DMS153 treated with DMSO at 0.1 percent for 48 hours (cell line): ENCODE data around the gene GNAT2.

Experiments used
- DNase-seq: peaks from one replicate; lab custom pipeline; 2025; ENCODE audit not compliant: unreplicated experiment; lab: John Stamatoyannopoulos, UW

GNAT2 gene

DNA sequence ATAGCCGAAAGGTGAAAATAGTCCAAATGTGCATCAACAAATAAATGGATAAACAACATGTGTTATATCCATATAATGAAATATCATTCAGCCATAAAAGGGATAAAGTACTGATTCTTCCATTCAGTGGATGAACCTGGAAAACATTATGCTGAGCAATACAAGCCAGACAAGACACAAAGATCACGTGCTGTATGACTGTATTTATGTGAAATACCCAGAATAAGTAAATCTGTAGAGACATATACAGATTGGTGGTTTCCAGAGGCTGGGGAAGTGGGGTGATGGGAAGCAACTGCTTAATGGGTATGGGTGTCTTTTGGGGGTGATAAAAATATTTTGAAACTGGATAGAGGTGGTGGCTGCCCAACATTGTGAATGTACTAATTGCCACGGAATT, 23.2 kb upstream of the GNAT2 start:
- no peak for DNase-seq

DNA sequence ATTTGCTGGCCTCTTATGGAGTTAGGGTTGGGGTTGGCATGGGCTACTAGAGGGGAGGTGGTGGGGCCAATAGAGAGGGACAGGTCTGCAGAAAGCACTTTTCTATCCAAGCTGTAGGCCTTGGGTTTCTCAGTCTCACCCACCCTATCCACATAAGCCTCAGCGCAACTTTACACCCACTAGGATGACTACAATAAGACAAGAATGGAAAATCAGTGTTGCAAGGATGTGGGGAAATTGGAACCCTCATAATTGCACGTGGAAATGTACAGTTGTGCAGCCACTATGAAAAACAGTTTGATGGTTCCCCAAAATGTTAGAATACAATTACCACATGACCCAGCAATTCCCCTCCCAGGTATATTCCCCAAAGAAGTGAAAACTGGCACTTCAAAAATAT, 22.4 kb upstream of the GNAT2 start:
- DNase-seq, result no peak

DNA sequence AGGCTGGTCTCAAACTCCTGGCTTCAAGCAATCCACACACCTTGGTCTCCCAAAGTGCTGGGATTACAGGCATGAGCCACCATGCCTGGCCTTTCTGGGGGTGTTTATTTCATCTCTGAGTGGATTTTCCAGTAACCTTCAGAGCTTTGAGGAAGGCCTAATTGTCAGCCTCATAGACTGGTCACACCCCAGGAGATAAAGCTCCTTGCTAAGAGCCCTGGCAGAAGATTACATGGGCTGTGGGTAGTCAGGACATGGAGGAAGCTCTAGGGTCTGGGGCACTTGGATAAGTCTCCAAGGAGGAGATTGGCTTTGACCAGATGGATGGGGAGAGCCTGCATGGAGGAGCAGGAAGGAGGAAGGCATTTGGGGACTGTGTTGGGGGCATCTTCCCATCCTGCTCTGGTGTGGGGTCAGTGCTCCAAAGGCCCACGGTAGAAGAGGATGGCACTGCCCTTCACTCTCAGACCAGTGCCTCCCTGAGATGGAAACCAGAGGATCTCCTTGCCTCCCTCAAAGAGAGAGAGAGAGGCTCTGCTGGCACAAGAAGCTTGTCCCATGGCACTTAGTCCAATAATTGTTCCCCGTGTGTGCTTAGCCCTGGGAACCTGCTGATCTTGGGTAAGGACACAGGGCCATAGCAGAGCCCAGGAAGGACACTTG, 21.8 kb upstream of the GNAT2 start:
- no peak for DNase-seq

DNA sequence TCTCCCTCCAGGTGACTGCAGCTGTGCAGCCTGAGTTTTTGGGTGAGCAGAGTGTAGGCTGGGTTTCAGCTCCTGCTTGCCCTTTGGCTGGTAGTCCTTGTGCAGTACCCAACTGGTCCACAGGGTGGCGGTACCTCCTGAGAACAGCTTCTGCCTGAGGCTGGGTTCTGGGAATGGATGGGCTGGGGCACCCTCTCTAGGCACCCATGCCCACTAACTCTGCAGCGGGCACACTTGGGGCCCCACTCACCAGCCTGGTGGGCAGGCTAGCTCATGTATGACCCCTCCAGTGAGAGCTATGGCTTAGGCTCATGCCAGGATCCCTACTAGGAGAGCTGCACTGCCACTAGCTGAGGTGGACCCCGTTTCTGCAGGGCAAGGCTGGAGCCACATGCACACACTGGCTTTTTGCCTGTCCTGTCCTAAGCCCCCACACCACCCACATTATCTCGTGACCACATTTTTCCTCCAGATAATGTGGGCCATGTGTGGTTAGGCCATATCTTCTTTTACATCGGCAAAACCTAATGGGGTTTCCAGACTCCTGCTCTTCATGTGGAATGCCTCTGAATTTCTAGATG, 21.0 kb upstream of the GNAT2 start:
- DNase-seq, result peak; percentile 35

DNA sequence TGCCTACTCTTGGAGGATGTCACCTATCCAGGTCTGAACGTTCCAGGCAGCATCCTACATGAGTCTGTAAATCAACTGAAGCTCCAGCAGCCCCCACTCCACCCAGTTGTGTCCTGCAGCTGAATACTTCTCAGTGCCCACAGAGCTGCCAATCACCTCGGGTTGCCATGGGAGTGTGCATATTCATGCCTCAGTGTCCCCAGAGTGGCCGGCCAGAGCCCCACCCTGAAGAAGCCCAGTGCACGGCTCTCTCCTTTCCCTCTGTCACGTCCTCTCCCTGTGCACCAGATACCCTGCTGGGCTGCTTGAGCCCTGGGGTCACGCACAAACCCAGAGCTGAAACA, 20.4 kb upstream of the GNAT2 start:
- DNase-seq, result no peak

DNA sequence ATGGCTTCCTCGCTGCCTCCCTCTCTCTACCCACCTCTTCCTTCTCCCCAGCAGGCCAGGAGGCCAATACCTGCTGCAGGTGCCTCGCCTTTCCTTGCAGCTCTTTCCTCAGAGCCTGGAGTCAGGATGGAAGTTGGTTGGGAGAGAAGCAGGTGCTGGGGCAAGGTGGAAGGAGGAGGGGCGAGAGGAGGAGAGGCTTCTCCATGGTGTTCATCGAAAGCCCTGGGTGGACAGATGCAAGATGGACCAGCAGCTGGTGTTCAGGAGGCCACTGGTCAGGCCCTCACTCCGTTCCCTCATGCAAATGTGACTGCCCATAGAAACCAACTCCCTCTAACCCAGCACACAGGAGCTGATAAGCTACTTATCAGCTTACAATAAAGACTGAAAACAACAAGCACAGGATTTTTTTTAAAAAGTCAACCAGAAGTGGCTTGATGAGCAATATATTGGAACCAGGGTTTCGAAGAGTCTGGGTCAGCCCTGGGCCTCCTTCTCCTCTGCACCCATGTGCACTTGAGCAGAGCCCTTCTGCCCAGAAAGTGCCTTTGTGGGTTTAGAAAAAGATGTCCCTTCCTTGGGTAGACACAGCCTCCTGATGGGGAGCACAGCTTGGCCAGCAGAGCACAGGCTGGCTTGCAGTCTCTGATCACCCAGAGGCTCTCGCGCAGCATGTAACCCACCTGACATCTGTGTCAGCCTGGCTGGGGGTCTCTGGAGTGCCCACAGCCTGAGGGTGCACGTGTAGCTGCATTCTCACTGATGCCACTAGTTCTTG, 19.8 kb upstream of the GNAT2 start:
- no peak for DNase-seq

DNA sequence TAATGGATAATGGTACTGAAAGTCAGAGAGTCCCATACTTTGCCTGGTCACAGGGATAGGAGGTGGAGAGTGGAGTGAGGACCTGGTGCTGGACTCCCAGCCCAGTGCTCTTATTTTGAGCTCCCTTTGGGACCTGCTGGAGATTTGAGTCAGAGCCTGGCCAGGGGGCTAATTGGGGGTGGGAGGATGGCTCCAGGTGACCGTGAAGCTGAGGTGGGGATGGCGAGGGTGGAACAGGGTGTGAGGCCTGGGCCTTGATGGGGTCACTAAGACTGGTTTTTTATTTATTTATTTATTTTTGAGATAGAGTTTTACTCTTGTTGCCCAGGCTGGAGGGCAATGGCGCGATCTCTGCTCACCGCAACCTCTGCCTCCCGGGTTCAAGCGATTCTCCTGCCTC, 18.0 kb upstream of the GNAT2 start:
- DNase-seq, result no peak

DNA sequence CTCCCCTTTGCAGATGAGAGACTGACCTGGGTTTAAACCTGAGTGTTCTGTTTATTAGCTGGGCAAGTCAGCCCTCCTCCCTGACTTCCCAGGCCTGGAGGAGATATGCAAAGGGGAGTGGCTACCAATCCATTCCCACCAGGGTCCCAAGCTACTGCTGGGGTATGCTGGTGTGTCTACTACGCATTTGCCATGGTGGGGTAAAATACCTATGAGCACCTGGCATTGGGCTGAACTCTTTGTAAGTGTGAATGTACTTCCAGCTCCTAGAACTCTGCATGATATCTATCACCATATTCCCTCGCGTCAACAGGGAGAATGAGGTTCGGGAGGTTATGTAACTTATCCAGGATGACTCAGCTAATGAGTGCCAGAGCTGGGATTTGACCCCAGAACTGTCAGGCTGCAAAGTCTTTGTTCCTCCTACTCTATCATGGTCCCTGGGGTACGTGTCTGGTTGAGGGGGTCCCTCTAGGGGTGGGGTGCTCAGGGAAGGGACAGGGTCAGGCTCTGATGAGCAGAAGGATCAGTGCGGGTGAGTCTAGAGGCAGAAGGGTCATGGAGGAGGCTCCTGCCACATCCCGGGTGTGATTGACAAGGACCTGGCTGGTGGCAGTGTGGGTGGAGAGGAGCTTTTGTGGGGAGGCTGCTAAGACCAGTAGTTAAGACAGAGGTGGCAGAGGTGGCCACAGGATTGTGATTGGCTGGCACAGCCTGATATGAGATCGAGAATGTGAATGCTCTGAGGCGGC, 17.0 kb upstream of the GNAT2 start:
- no peak for DNase-seq

DNA sequence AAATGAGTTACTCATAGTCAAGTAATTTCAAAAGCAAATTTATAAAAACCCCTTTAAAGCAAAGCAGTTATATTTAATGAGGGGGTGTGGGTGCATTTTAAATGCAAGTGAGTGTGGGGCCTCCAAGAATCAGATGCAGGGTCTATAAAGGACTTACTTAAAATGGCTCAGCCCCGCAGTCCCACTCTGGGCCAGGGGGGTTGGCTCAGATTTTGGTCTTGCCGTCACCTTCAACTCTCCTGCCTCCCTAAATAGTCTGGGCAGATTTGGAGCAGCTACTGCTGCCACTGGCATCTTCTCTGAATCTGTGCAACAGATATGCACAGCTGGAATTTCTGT, 16.4 kb upstream of the GNAT2 start:
- no peak for DNase-seq

DNA sequence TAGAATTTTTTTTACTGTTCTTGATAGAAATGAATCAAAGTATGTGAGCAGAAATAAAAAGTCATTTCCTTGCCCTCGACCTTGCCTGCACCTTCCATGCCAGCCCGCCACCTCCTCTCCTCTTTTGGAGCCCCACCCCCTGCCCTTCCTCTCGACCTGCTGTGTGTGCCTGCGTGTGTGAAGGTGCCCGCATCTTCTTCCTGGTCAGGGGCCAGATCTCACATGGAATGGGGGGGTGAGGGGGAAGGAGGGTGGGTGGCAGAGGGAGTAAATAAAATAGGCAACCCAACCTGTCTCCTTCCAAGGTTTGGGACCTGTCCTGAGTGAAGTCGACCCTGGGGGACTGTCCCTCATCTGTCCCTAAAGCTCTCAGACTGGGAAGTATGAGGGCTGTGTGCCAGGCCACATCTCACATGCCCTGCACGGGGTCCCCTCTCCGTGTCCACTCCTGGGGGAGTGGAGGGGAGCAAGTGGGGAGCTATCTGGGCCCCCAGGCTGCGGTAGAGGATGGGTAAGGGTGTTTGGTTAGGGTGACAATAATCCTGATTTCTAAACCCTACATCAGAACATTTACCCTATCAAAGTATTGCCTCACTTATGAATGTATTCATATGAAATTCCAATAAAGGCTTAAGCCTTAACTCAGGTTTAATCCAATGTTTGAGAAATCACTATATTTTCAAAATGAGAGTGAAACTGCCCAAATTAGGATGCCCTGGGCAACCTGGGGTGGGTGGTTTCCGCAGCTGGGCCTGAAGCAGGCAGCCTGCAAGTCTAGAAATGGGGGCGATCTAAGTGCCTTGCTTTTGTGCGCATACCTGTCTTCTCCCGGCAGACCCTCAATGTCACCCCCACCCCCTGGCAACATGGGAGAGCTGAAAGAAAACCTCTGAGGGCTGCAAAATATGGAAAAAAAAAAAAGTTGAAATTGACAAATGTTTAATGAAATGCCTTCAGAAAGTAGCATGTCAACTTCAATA, 15.6 kb upstream of the GNAT2 start:
- DNase-seq, result no peak

DNA sequence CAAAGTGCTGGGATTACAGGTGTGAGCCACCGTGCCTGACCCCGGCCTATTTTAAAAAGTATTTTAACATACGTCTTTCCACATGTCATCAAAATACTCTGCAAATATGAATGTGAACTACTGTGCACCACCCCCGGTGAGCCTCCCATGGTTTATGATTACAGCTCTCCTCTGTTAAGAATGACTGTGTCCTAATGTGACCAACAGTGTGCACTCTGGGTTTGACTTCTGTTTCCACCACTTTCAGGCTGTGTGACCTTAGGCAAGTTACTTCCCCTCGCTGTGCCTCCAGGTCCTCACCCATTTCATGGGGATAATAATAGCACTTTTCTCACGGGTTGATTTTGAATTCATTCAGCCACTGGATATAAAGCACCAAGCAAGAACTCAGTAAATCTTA, 14.9 kb upstream of the GNAT2 start:
- DNase-seq, result no peak

DNA sequence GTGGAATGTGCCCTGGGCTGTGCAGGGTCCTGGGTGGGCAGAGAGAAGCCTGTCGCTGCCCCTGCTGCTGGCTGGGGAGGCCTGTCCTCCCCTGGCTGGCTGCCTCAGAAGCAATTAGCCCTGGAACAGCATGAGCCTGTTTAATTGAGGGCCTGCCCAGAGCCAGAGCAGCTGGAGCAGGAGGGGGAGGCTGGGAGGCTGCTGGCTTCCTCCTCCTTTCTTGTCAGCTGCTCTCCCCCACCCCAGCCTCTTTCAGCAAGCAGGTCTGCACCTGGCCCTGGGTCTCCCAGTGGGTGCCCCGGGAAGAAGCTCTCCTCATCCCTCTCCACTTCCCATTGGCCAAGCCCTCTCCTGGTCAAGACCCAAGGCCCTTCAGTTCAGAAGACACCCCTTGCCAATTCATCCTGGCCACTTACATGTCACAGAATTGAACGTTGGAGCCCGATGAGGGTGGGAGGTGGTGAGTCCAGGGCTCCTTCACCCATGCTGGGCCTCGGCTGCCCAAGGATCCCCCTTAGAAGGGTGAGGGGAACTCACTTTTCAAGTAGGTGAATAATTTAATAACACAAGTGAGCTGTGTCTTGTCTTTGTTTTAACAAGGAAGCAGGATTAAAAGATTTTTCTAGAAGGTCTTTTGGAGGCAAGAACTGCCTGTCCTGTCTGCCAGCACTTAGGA, 13.4 kb upstream of the GNAT2 start:
- DNase-seq, result no peak

DNA sequence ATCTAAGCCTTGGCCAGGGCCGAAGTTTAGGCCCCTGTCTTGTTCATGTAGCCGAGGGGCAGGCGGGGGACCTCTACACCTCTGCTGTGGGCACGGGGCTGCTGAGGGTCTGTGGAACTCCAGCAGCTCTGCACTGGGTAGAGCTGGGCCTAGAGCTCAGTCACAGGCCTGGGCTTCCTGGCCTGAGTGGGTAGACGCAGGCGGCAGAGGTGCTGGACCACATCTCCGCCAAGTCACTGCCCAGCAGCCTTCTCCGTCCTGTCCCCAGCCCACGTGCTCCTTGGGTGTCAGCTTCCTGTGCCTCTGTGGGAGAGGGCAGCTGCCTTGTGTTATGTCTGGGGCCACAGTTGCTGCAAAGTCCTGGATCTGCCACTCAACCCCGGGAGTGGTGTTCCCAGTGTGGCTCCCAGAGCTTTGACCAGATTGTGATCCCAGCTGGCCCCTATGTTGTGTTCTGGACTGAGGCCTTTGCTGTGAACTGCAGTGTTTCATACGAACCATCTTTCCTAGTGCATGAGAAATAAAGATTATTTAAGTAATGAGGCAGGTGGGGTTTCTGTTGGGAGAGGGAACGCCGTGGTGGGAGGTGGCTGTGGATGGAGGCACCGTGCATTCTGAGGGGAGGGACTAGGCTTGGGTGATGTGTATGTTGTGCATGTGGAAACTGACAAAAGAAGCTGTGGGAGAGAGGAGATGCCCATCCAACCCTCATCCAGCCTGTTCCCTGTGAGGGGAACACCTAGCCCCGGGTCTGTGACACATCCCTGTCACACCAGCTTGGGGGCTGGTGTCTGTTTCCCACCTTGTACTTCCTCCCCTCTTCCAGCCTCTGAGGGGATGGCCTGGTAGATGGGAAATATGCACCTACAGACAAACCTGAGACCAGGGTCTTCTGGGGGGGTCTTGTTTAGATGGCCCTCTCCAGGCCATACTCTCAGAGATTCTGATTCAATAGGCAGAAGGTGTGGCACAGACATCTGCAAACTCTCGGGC, 12.4 kb upstream of the GNAT2 start:
- DNase-seq, result no peak

DNA sequence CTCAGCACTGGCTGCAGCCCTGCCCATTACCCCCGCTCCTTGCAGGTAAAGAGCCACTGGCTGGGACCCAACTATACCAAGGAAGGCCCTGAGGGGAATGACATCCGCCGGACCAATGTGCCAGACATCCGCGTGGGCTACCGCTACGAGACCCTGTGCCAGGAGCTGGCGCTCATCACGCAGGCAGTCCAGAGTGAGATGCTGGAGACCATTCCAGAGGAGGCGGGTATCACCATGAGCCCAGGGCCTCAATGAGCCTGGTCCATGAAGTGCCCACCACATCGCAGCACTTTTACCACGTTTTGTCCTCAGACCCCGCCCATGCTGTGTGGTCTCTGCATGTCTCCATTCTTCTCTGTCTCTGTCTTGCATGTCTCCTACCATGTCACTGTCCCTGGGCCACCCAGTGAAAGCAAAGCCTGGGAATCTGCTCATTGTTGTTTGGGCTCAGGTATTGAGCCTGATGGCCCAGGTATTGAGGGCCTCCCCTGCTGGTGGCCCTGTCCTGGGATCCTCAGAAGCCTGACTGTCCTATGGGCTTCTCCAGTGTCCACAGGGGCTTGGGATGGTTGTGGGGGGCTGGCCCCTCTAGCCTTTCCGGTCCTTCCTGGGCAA, 11.6 kb upstream of the GNAT2 start:
- DNase-seq, result no peak

DNA sequence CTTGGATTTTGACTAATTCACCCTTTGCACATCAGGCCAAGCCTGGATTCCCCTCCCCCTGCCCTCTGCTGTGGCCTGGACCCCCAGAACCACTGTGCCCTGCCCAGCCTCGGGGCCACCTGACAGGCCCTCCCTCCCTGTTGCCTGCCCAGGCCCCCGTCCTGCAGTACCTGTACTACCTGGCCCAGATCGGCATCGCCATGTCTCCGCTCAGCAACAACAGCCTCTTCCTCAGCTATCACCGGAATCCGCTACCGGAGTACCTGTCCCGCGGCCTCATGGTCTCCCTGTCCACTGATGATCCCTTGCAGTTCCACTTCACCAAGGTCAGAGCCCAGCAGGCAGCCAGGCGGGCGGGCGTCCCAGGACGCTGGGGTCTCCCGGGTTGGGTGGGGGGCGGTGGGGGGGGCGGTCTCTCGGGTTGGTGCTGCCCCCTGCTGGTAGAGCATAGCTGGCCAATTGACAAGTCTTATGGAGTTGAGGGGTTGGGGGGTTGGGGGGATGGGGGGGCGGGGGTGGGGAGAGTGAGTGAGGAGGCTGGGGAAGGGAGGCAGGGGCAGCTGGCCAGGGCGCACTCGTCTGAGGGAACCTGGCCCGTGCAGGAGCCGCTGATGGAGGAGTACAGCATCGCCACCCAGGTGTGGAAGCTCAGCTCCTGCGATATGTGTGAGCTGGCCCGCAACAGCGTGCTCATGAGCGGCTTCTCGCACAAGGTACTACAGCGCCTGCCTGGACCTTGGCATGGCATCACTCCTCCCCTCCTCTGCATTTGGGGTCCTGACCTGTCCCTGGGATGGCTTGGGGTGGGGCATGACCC, 10.9 kb upstream of the GNAT2 start:
- no peak for DNase-seq

DNA sequence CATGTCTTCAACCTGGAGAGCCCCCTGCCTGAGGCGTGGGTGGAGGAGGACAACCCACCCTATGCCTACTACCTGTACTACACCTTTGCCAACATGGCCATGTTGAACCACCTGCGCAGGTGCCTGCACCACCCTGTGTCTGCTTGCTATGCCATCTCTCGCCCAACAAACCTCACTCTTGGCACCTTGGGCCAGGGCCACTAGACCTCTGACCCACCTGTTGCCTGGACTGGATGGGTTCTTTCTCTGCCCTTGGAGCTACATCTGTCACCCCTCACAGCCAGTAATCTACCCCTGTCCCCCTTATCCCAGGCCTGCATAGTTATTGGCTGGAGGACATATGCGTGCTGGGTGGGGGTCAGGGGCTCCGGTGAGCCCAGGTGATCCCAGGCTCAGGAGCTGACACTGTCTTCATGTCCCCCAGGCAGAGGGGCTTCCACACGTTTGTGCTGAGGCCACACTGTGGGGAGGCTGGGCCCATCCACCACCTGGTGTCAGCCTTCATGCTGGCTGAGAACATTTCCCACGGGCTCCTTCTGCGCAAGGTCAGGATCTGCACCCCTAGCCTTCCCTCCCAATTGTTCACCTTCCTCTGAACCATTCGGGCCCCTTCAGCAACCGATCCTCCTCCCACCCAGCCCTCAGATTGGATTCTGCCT, 10.1 kb upstream of the GNAT2 start:
- no peak for DNase-seq
